ENCODE data around the gene AURKB. TPM values are rescaled to one million over a fixed set of nuclear protein-coding genes. Genes with fewer than 3 reads are reported as not detected.
A peak's percentile ranks its signal among the peaks of the same experiment; 100 is the strongest.

The AURKB gene
- total and polyA plus RNA-seq, 10 of the 15 experiments (the other 5 are each of a cell fraction or from before 2014, with no cell fraction given) = 52.7 to 209 (median 128) TPM

DNA sequence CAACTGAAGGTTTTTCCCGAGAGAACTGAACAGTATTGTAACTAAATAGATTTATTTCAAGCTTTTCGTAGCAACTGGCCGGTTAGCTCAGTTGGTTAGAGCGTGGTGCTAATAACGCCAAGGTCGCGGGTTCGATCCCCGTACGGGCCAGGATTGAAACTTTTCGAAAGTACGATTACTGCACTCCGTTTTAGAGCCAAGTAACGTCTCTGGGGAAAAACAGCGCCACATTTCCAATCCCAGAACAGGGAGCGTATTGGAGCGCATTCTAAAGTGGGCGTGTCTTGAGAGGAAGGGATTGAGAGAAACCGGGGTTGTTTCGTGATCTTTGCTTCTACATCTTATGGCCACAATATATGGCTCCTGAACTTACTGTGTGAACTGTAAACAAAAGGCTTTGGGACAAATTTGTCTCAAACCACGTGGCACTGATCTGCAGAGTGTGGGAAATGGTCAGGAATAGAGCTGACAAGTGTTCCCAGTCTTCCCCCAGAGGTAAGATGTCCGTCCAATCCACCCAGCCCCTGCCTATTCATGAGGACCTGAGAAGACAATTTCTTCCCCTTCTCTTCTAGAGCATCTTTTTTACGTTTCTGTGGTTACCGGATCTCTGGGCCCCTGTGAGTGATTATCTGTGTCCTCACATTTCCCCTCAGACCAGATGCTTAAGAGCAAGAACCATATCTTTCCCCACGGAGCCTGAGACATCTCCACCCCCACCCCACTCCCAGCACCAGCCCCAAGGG is 22.7 kb downstream of the AURKB start:
- ATAC-seq = peak; percentile 42
- peak overlapping the region; percentile 80 for H3K9ac ChIP-seq (ENCODE audit: control insufficient read depth, insufficient read depth, low read length)
- no peaks in the 10 kb centered on the region for H3K36me3 ChIP-seq (ENCODE audit: control insufficient read depth in 2 of 2, insufficient read depth in 2 of 2, low read length in 1 of 2)
- H3K4me2 ChIP-seq (ENCODE audit: control insufficient read depth, insufficient read depth) = peak overlapping the region; percentile 82
- H2AFZ ChIP-seq (ENCODE audit: control insufficient read depth, low read depth, low read length) = peak overlapping the region; percentile 29; the same call in 1 of the 2 replicates
- peaks cover 18% of the 10 kb centered on the region for H3K79me2 ChIP-seq (ENCODE audit: control insufficient read depth, insufficient read depth, low read length)
- peak overlapping the region; percentile 73 for H3K4me3 ChIP-seq
- FAIRE-seq = peak; percentile 62
- H3K4me1 ChIP-seq (ENCODE audit: control insufficient read depth, insufficient read depth, low read length) = peaks cover 16% of the 10 kb centered on the region
- DNase-seq (ENCODE audit: low read depth, low spot score) = peak; percentile 97
- intact Hi-C loops (cut with micrococcal nuclease; ENCODE audit: unreplicated experiment) = loop anchor here (1.0 to 5.0 kb wide), 4 partner anchors 35 to 67 kb away; partner anchors contain the start of genes CTC1 and PFAS
- RAD21 ChIA-PET (ENCODE audit: unreplicated experiment) = interaction anchor here (0.8 to 8.1 kb wide), 15 partner anchors 9 to 114 kb away, joined by 3 to 117 read pairs (median 5); partner anchors contain the start of genes AURKB, CTC1, RANGRF and SLC25A35
- in situ Hi-C loops (cut with MboI) = loop anchor here (5.0 kb wide), 1 partner anchor 35 kb away; no protein-coding TSS in a partner anchor
- TSS peak; percentile 100 for BruUV-seq (replicated peaks)
- no peaks in the 10 kb centered on the region for H4K20me1 ChIP-seq (ENCODE audit: control insufficient read depth, insufficient read depth)
- H3K9me3 ChIP-seq (replicated peaks; ENCODE audit: control insufficient read depth, insufficient read depth, low read length) = no peaks in the 10 kb centered on the region
- CTCF ChIA-PET = interaction anchor here (0.8 to 6.2 kb wide), 10 partner anchors 12 to 113 kb away, joined by 3 to 53 read pairs (median 4); partner anchors contain the start of genes ALOXE3, AURKB and SLC25A35
- peak overlapping the region; percentile 93 for H3K27ac ChIP-seq (ENCODE audit: control insufficient read depth, insufficient read depth)
- POLR2A ChIA-PET = interaction anchor here (0.6 to 8.1 kb wide), 17 partner anchors 8 to 306 kb away, joined by 3 to 146 read pairs (median 11); partner anchors contain the start of genes AURKB, CTC1, HES7 and PER1
- WGBS (ENCODE audit: insufficient coverage, insufficient replicate concordance, low lambda C conversion rate, missing lambda C conversion rate) = under 1% methylated on average over 25 of the region's 25 CpGs
- SMC1A ChIA-PET (ENCODE audit: uncharacterized antibody, unreplicated experiment) = interaction anchor here (0.7 to 4.1 kb wide), 18 partner anchors 8 to 809 kb away, joined by 3 to 40 read pairs (median 5); partner anchors contain the start of genes AURKB, RANGRF and SLC25A35
- H3K27me3 ChIP-seq (replicated peaks in 1 of 2; ENCODE audit: control insufficient read depth in 2 of 2, insufficient read depth in 2 of 2, low read length in 1 of 2) = no peaks in the 10 kb centered on the region
- TF ChIP-seq NFIC (IDR thresholded peaks at IDR 0.05; ENCODE audit: low read depth, low read length) = 0 out of 2 replicates have a peak, but pooled peaks have one; percentile 74
- TF ChIP-seq STAT1 (conservative IDR thresholded peaks at IDR 0.05) = 0 out of 2 replicates have a peak, but pooled peaks have one; percentile 5
- no peak for TF ChIP-seq PAX8 (IDR thresholded peaks at IDR 0.05)
- TF ChIP-seq MTA3 (IDR thresholded peaks at IDR 0.05; ENCODE audit: borderline replicate concordance, low read length) = peak; percentile 58; the same call in 1 of the 2 replicates
- peak; percentile 37; the same call in 1 of the 2 replicates for TF ChIP-seq EED (IDR thresholded peaks at IDR 0.05; ENCODE audit: low read depth)
- no peak for TF ChIP-seq NR2C2 (IDR thresholded peaks at IDR 0.05; ENCODE audit: borderline replicate concordance, control insufficient read depth, insufficient read length, low read depth)
- TF ChIP-seq KAT2A (conservative IDR thresholded peaks at IDR 0.05; ENCODE audit: control insufficient read depth, low read depth, low read length) = no peak
- peak; percentile 59; the same call in 1 of the 2 replicates for TF ChIP-seq GABPA (IDR thresholded peaks at IDR 0.05; ENCODE audit: low read depth)
- TF ChIP-seq ZNF622 (IDR thresholded peaks at IDR 0.05) = no peak
- TF ChIP-seq CUX1 (IDR thresholded peaks at IDR 0.05; ENCODE audit: insufficient replicate concordance, low read depth, low read length) = no peak
- TF ChIP-seq NRF1 (conservative IDR thresholded peaks at IDR 0.05; ENCODE audit: low read depth, low read length) = no peak
- no peak for TF ChIP-seq RAD21 (IDR thresholded peaks at IDR 0.05; ENCODE audit: insufficient read depth, low read depth, low read length)
- TF ChIP-seq, protein P1, sequence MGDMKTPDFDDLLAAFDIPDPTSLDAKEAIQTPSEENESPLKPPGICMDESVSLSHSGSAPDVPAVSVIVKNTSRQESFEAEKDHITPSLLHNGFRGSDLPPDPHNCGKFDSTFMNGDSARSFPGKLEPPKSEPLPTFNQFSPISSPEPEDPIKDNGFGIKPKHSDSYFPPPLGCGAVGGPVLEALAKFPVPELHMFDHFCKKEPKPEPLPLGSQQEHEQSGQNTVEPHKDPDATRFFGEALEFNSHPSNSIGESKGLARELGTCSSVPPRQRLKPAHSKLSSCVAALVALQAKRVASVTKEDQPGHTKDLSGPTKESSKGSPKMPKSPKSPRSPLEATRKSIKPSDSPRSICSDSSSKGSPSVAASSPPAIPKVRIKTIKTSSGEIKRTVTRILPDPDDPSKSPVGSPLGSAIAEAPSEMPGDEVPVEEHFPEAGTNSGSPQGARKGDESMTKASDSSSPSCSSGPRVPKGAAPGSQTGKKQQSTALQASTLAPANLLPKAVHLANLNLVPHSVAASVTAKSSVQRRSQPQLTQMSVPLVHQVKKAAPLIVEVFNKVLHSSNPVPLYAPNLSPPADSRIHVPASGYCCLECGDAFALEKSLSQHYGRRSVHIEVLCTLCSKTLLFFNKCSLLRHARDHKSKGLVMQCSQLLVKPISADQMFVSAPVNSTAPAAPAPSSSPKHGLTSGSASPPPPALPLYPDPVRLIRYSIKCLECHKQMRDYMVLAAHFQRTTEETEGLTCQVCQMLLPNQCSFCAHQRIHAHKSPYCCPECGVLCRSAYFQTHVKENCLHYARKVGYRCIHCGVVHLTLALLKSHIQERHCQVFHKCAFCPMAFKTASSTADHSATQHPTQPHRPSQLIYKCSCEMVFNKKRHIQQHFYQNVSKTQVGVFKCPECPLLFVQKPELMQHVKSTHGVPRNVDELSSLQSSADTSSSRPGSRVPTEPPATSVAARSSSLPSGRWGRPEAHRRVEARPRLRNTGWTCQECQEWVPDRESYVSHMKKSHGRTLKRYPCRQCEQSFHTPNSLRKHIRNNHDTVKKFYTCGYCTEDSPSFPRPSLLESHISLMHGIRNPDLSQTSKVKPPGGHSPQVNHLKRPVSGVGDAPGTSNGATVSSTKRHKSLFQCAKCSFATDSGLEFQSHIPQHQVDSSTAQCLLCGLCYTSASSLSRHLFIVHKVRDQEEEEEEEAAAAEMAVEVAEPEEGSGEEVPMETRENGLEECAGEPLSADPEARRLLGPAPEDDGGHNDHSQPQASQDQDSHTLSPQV (IDR thresholded peaks at IDR 0.05) = no peak

Data from GM12878 (cell line).